GM12878 (cell line): ENCODE measurements around the gene HADHA. TPM values are rescaled to one million over a fixed set of nuclear protein-coding genes. Genes with fewer than 3 reads are reported as not detected.

Experiments
- NFIC ChIP-seq: IDR thresholded peaks from 2 replicates; pipeline ENCODE4 v1.6.1; 2012; ENCODE audit warnings: low read depth, mild to moderate bottlenecking, inconsistent platforms, low read length, moderate library complexity
- RAD51 ChIP-seq: fragments of 450-650 bp; IDR thresholded peaks from 2 replicates; pipeline ENCODE4 v1.6.1; 2016; ENCODE audit warnings: moderate library complexity, mild to moderate bottlenecking, inconsistent platforms
- SKIL ChIP-seq: fragments of 450-650 bp; IDR thresholded peaks from 2 replicates; pipeline ENCODE4 v1.6.1; 2017; ENCODE audit warnings: mild to moderate bottlenecking, low read depth, inconsistent platforms; ENCODE audit not compliant: poor library complexity, severe bottlenecking
- ZBTB40 ChIP-seq: fragments of 450-650 bp; IDR thresholded peaks from 2 replicates; pipeline ENCODE4 v1.6.1; 2016; ENCODE audit warnings: mild to moderate bottlenecking, moderate library complexity, borderline replicate concordance
- ZNF217 ChIP-seq: fragments of 450-650 bp; IDR thresholded peaks from 2 replicates; pipeline ENCODE4 v1.6.1; 2017; ENCODE audit warnings: antibody characterized with exemption, mild to moderate bottlenecking
- polyA plus RNA-seq, 11 experiments: library from polyadenylated mRNA; depleted of rRNA in 4 of 11; unstranded in 6 of 11; stranded (reverse) in 5 of 11; fragments of >200 nt; fragmentation: Nextera tagmentation in 4 of 11; fragmentation: Illumina TruSeq in 1 of 11; extraction: Ambion mirVana in 4 of 11; extraction: Trizol in 1 of 11; gene quantifications; 1 replicate in 1 of 11; 2 replicates in 10 of 11; pipeline versions ENCODE4 v1.2.1 to v1.2.3, GENCODE V29; 2011 to 2016; ENCODE audit warnings: inconsistent platforms in 2 of 11, missing spikeins in 2 of 11, low read depth in 1 of 11
- total RNA-seq, 4 experiments: library from RNA; depleted of rRNA in 3 of 4; stranded (reverse); fragments of >200 nt in 3 of 4; fragmentation: Illumina TruSeq in 1 of 4; extraction: Trizol in 1 of 4; gene quantifications; 2 replicates each; pipeline versions ENCODE4 v1.2.1 to v1.2.3, GENCODE V29; 2013 to 2021

HADHA gene
- total and polyA plus RNA-seq, 10 of the 15 experiments (the other 5 are each of a cell fraction or from before 2014, with no cell fraction given): 109 to 207 (median 165) TPM

DNA sequence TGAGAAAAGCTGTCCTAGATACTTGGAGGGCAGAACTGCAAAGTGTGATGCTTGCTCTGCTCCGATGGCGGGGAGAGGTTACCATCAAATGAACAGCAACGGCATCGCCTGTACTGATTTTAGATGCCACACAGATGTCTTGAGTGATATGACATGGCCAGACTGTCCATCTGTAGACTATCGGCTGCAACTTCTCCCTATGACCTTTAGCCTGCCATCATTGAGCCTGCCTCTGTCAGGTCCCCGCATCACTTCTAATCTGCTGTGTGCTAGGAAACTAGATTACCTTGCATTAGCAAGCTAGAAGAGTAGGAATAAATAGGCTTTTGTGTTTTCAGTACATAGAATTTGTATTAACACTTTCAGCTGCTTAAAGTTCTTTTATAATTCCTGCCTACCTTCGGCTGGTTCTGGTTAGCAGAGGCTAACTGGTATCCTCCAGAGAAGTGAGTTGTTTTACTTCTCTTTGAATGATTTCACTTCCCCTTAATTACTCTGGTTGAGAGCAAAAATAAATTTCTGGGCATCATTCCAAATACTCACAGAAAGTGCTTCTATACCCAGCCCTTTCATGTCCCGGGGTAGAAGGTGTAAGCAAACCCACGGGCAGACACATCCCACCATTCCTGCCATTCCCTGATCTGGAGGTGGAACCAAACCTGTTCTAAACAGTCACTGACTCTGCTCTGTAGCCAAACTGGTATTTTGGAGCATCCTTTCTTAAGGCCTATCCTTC, 47.6 kb downstream of the HADHA start (continued):
- TF ChIP-seq ZBTB40: 0 out of 2 replicates have a peak, but pooled peaks have one; percentile 20
- TF ChIP-seq RAD51: no peak
- peak; percentile 29; the same call in 1 of the 2 replicates for TF ChIP-seq NFIC
- peak; percentile 43 for TF ChIP-seq SKIL
- 0 out of 2 replicates have a peak, but pooled peaks have one; percentile 21 for TF ChIP-seq ZNF217
